GM10847 (cell line): ENCODE data around the gene NECTIN1.

Source experiments
- POLR2A ChIP-seq: IDR thresholded peaks from 2 replicates; pipeline ENCODE4 v1.6.1; 2011; ENCODE audit not compliant: insufficient read length; ENCODE audit errors: extremely low read depth

The NECTIN1 gene

DNA sequence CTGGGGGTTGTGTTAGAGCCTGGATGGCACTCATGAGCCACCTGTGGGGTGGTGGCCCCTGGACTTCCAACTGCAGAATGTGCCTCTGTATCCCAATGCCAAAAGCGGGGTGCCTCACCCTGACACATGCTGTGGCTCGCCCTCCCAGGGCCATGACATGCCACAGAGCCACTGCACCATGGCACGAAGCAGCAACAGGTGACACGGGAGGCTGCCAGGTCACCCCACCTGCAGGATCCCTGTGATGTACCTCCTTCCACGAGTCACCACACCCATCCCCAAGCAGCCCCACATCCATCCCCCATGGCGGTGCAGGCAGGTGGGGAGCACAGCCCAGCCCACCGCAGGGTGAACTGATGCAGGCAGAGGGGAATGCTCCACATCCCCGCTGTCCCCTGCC is 14.8 kb downstream of the NECTIN1 start:
- no peak for TF ChIP-seq POLR2A

DNA sequence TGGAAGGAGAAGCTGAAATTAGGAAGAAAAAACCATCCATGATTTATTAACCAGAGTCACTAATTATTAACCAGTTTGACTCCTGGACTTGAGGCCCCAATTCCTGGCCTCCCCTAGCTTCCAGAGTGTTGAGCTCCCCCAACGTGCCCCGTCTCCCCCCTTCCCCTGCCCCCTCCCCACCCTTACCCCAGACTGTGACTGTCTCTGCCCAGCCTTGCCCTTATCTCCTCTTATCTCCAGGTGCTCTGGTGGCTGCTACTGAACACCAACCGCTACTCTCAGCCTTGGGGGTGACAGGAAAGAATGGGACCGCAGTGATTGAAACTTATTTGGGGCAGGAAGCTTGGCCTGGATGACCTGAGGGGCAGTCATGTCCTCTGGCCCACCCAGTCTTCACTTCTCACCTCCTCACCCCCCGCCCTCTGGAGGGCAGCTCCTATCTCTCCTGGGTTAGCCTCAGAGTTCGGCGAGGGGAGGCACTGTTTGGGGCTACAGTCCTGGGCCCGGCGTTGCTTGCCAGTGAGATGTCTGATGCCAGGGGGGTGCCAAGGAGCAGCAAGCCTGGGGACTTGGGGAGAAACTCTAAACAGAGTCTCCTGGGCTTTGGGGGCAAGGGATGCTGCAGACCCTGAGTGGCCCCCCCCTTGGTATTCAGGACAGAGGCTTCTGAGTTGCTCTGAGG is 15.5 kb downstream of the NECTIN1 start:
- TF ChIP-seq POLR2A = no peak

DNA sequence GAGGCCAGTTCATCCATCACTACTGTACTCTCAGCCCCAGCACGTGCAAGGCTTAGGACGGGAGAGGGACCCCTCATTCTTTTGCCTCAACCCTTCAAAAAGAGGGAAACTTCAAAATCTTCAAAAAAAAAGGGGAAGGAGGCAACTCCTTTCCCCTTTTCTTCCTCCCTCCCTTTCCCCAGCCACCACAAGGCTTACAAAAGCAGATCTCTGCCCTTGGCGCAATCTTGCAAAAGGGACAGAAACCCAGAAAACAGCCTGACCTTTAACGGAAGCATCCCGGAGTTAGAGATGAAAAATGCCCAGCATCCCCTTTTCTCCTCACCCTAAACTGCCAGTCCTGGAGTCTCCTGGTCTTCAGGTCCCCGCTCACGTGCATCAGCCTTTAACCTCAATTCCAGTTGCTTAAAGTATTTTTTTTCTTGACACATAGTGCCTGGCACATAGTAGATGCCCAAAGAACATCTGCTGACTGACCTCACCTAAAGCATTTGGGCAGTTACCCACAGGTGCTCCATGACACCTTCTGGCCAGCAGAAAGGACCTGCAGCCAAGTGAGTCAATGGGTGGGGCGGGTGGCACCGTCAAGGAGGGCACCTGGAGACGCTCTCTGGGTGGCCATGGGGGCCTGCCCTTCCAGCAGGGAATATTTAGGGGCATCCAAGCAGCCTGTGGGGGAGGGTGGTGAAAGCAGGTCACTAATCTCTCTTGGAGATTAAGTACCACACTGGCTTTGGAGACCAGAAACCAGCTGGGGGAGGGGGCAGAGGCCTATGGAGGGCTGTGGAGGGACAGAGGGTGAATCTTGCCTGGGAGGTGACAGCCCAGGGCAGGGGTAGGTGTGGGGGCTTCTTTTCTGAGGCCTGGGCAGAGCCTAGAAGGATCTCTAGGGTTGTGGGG is 16.3 kb downstream of the NECTIN1 start:
- TF ChIP-seq POLR2A = no peak

DNA sequence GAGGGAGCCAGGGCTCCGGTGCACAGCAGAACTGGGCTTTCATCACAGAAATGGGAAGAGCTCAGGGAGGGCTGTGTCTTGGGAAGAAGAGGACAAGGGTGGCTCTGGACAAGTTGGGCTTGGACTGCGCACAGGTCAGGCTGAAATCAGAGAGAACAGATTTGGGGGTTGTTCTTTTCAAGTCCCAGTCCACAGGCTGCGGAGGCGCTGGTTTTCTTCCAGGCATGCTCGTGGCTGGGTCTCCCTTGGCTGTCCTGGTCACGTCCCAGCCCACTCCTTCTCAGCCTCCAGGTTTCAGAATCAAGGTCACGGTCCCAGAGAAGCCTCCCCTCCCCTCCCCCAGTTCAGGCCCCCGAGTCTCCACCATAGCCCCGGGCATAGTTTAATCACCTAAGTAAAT is 17.0 kb downstream of the NECTIN1 start:
- no peak for TF ChIP-seq POLR2A

DNA sequence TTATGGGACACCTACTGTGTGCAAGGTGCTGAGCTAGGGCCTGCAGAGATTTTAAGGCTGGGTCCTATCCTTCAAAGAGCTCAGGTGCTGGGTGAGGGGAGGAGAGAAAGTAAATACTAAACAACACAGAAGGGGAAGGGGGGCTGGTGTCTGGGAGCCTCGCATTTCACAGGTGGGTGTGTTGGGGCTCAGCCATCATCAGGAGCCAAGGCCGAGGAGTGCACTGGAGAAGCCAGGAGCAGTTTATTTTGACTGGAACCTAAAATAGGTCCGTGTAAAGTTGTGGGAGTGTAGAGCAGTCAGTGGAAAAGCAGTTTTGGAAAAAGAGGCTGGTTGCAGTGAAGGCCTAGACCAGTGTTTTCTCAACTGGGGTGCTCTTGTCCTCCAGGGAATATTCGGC is 17.5 kb downstream of the NECTIN1 start:
- TF ChIP-seq POLR2A = no peak

DNA sequence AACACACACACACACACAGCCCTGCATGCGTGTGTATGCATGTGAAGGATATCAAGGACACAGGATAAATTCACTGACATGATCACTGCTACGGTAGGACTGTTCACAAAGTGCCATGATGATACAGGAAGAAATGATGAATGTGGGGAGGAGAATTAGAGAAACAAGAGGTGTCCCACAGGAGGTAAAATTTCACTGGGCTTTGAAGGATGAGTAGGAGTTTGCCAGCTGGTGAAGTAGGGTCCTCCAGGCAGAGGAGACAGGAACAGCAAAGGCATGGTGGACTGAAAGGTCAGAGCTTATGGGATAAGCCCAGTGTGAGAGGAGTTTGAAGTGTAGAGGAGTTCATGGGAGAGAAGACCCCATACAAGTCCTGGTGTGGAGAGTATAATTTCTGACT is 18.6 kb downstream of the NECTIN1 start:
- no peak for TF ChIP-seq POLR2A

DNA sequence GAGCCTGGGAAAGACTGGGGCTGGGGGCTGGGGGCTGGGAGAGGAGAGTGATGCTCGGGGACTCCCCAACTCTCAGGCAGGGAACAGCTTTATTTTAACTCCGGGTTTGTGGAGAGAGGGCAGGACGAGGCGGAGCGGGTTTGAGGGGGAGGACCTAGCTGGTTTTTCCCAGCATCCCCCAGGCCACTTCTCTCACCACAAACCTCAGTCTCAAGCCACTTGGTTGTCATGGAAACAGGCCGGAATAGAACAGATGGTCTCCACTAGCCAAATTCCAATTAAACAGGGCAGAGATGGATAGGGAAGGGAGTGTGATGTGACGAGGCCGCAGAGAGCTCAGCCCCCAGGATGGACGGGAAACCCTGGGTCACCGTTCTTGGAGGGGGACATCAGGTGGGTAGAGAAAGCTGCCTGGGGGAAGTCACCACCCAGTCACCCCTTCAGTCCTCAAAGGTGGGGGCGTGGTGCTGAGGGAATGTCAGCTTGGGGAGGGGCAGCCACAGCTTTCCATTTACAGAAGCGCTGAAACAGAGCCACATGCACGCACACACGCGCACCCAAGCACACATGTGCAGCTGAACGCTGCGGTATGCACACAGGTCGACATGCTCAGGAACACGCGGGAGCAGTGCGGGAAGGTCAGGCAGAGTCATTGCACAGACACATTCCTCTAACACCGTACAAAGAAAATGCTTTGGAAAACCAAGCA is 19.2 kb downstream of the NECTIN1 start:
- TF ChIP-seq POLR2A = no peak

DNA sequence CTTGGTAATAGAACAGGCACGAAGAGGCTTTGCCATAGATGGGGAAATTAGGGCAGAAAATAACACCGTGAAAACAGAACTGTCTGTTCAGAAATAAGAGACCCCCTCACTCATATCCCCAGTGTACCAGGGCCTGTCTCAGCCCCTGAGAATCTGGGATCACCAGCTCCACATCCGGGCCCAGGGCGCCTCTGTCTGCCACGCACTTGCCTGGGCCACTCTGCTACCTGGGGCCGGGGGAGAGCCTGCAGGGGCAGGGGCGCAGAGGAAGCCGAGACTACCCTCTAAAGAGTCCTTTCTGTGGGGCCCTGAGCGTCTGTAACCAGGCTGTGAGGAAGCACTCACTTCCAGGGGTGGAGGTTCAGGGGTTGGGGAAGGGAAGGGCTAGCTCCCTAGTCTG is 19.8 kb downstream of the NECTIN1 start:
- no peak for TF ChIP-seq POLR2A

DNA sequence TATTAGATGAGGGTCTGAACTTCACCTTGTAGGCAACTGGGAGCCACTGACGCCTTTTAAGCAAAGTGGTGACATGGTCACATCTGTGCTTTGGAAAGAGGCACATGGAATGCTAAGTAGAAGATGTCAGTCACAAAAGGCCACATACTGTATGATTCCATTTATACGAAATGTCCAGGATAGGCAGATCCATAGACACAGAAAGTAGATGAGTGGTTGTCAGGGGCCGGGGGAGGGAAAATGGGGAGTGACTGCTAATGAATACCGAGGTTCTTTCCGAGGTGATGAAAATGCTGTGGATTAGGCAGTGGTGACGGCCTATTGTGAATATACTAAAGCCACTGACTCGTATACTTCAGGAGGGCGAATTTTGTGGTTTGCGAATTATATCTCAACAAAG is 20.6 kb downstream of the NECTIN1 start:
- no peak for TF ChIP-seq POLR2A

DNA sequence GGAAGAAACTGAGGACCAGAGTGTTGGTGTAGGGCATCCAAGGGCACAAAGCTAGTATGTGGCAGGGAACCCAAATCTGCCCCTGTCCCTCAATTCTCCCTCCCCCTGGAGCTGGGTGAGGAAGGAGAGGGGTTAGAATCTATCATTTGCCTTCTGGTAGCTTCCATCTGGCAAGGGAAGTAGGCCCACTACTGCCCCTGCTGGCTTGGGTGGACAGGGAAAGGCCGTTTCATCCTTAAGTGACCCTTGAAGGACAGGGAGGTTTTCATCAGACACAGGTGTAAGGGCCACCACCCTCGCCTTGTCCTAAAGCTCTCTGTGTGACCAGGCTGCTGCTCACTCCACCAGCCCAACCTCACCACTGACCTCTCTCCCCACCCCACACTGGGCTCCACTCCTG is 22.1 kb downstream of the NECTIN1 start:
- no peak for TF ChIP-seq POLR2A

DNA sequence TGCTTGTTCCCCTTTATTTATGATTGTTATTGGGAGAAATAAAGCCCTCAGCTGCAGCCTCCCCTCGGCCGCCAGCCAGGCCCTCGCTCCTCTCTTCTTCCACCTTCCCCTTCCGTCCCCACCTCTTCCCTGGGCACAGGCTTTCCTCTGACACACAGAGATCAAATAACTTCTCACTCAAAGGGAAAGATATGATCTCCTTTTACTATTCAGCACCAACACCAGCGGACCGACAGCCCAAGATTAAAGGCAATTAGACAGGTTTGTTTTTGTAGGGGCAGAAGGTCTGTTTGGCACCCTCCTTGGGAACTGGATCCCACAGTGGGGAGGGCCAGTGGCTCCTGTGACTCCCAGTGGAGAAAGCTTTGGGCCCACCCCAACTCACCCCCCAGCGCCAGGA is 23.0 kb downstream of the NECTIN1 start:
- TF ChIP-seq POLR2A = no peak

DNA sequence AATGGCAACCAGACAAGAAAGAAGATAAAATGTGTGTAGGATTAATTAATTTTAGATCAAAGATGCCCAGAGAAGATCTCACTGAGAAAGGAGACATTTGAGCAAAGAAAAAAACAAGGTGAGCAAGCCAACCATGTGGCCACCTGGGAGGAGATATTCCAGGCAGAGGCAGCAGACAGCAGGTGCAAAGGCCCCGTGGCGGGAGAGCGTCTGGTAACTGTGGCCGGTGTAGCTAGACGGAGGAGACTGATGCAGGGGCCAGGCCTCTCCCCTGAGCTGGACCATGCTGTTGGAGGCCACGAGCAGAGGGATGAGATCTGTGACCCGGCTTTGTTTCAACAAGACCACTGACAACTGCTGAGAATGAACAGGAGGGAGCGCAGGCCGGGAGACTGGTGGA is 23.6 kb downstream of the NECTIN1 start:
- TF ChIP-seq POLR2A = no peak

DNA sequence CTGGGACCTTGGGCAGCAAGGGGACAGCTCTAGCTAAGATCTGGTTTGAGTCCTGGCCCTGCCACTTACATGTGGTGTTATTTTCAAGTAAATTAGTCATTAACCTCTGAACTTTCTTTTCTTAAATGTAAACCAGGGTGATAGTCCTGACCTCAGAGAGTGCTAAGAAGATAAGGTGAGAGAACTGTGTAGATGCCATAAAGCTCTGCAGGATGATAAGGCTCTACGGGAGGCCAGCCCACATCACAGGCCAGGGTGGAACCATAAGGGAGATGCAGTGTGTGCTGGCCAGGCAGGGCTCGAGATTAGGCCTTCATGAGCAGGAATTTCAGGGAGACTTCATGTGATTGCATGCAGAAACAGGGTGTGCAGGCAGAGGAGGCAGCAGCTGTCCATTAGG is 24.2 kb downstream of the NECTIN1 start:
- no peak for TF ChIP-seq POLR2A

DNA sequence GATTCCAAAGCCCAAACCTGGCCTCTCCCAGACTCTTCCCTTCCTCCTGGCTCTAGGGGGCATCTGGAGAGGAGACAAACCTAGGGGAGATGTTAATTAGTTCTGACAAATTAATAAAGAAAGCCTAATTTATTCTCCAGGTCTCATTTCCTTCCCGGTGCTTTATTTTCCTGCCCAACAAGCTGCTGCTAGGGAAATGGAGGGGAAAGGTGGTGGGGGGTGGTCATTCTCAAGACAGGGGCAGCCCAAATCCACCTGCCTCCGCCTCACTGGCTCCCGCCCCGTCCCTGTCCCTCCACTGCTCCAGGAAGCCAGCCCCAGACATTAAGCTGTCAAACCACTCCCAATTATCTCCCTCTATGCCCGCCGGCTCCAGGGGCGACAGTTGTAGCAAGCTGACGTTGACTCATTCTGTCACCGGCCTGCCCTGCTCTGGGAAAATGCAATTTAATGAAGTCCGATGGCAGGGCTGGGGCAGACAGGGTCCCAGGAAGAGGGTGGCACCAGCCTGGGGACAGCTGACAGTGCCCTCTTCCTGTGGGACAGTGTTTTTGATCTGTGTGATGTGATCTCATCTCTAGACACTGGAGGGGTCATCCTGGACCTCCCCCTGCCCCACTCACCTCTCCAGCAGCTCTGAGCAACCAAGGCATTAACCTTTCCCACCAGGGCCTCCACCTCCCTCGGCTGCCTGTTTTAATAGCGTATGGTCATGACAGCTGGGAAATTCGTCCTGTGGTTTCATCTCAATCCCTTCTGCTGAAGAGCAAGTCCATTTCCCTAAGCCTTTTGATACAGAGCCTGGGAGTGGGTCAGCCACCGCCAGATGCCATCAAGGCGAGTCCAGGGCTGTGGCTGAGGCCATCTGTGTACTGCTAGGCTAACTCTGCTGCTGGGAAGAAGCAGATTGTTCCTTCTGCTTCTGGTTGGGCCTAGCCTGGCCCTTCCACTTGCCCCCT is 27.1 kb downstream of the NECTIN1 start:
- TF ChIP-seq POLR2A = no peak
